Measurements from ENCODE around the gene NRAS. TPM values are rescaled to one million over a fixed set of nuclear protein-coding genes. Genes with fewer than 3 reads are reported as not detected.
A peak's percentile ranks its signal among the peaks of the same experiment; 100 is the strongest.

Gene NRAS
- total and polyA plus RNA-seq, 9 of the 15 experiments (the other 6 are each of a cell fraction or from before 2014, with no cell fraction given) = 40.7 to 94.5 (median 75.4) TPM

- TF ChIP-seq KLF10 (CRISPR knock-in tag; IDR thresholded peaks at IDR 0.05) (no peak), MBD1 (CRISPR knock-in tag; IDR thresholded peaks at IDR 0.05) (no peak), FOS (IDR thresholded peaks at IDR 0.05; ENCODE audit: extremely low read depth, insufficient read length) (no peak), BRD4 (IDR thresholded peaks at IDR 0.05) (peak; percentile 83; the same call in 1 of the 2 replicates), ELF2 (CRISPR knock-in tag; IDR thresholded peaks at IDR 0.05) (peak; percentile 98), POLR2A (conservative IDR thresholded peaks at IDR 0.05) (peak; percentile 93), CEBPG (CRISPR knock-in tag; IDR thresholded peaks at IDR 0.05) (no peak), CEBPG (tag; conservative IDR thresholded peaks at IDR 0.05 in 1 of 2, IDR thresholded peaks at IDR 0.05 in 1 of 2) (no peak), ZBTB17 (CRISPR knock-in tag; IDR thresholded peaks at IDR 0.05) (no peak), MITF (IDR thresholded peaks at IDR 0.05) (peak; percentile 84), ZBTB33 (CRISPR knock-in tag; IDR thresholded peaks at IDR 0.05) (0 out of 2 replicates have a peak, but pooled peaks have one; percentile 30), ZHX1 (conservative IDR thresholded peaks at IDR 0.05; ENCODE audit: low read length) (peak; percentile 10; the same call in 1 of the 2 replicates), RB1 (IDR thresholded peaks at IDR 0.05; ENCODE audit: low read depth) (peak; percentile 70), ZNF197 (CRISPR knock-in tag; IDR thresholded peaks at IDR 0.05; ENCODE audit: low read depth) (no peak), GTF2B (IDR thresholded peaks at IDR 0.05; ENCODE audit: extremely low read depth, insufficient read length) (no peak), CBX5 (IDR thresholded peaks at IDR 0.05; ENCODE audit: borderline replicate concordance, low read depth) (no peak), STAT5A (IDR thresholded peaks at IDR 0.05; ENCODE audit: borderline replicate concordance, low read length) (0 out of 2 replicates have a peak, but pooled peaks have one; percentile 14), NR2C1 (IDR thresholded peaks at IDR 0.05) (0 out of 2 replicates have a peak, but pooled peaks have one; percentile 10), NR2C1 (tag; IDR thresholded peaks at IDR 0.05) (no peak), TBL1XR1 (IDR thresholded peaks at IDR 0.05; ENCODE audit: low read length in 2 of 2) (peak in 1 of 2 experiments; percentile 86; a peak in 2 of 4 replicates)
Measured at GRCh38 chr1:114716304-114717170, at the start of gene NRAS (continued).
